OCI-LY1 (cell line): ENCODE data around the gene ERMAP.

ENCODE experiments used
- H2AFZ ChIP-seq: fragments of 200-600 bp; sonication (generic), shearing (Covaris generic); 2 replicates; pipeline ENCODE4 v1.6.0; 2014; ENCODE audit warnings: antibody characterized with exemption, mild to moderate bottlenecking, low read length
- H3F3A ChIP-seq: fragments of 200-600 bp; sonication (generic), shearing (Covaris generic); 2 replicates; pipeline ENCODE4 v1.6.0; 2014; ENCODE audit warnings: mild to moderate bottlenecking, antibody characterized with exemption, low read length, moderate library complexity; ENCODE audit not compliant: insufficient read depth
- H3K27ac ChIP-seq: fragments of 200-600 bp; sonication (generic); 2 replicates; pipeline ENCODE4 v1.5.1; 2014; ENCODE audit warnings: low read length, mixed run types, mild to moderate bottlenecking, low read depth; ENCODE audit not compliant: poor library complexity, severe bottlenecking
- H3K27me3 ChIP-seq: fragments of 200-600 bp; sonication (generic); 2 replicates; pipeline ENCODE4 v1.6.0; 2014; ENCODE audit warnings: antibody characterized with exemption, mild to moderate bottlenecking, low read length, moderate library complexity; ENCODE audit not compliant: insufficient read depth
- H3K36me3 ChIP-seq: fragments of 200-600 bp; sonication (generic); 2 replicates; pipeline ENCODE4 v1.6.1; 2014; ENCODE audit warnings: mild to moderate bottlenecking, antibody characterized with exemption, low read length, moderate library complexity, mixed read lengths; ENCODE audit not compliant: insufficient read depth
- H3K4me1 ChIP-seq: fragments of 200-600 bp; sonication (generic); 2 replicates; pipeline ENCODE4 v1.5.1; 2014; ENCODE audit warnings: mild to moderate bottlenecking, low read length, moderate library complexity; ENCODE audit not compliant: insufficient read depth, severe bottlenecking
- H3K4me2 ChIP-seq: fragments of 200-600 bp; sonication (generic), shearing (Covaris generic); 2 replicates; pipeline ENCODE4 v1.6.1; 2014; ENCODE audit warnings: low read length
- H3K4me3 ChIP-seq: fragments of 200-600 bp; sonication (generic); 2 replicates; pipeline ENCODE4 v1.5.1; 2014; ENCODE audit warnings: low read length, low read depth, mild to moderate bottlenecking, mixed read lengths; ENCODE audit not compliant: poor library complexity, severe bottlenecking
- H3K79me2 ChIP-seq: fragments of 200-600 bp; shearing (Covaris generic); 2 replicates; pipeline ENCODE4 v1.6.1; 2016; ENCODE audit warnings: mixed run types, low read length, mixed read lengths; ENCODE audit not compliant: insufficient read depth
- H3K9ac ChIP-seq: fragments of 200-600 bp; sonication (generic), shearing (Covaris generic); 2 replicates; pipeline ENCODE4 v1.6.1; 2014; ENCODE audit warnings: mild to moderate bottlenecking, low read length, mixed read lengths
- H3K9me2 ChIP-seq: fragments of 200-600 bp; sonication (generic), shearing (Covaris generic); 2 replicates; pipeline ENCODE4 v1.6.1; 2014; ENCODE audit warnings: low read depth, mild to moderate bottlenecking, low read length, mixed read lengths
- H3K9me3 ChIP-seq: fragments of 200-600 bp; shearing (Covaris generic); 2 replicates; pipeline ENCODE4 v1.6.1; 2014; ENCODE audit warnings: low read length, mixed read lengths
- H4K20me1 ChIP-seq: fragments of 200-600 bp; sonication (generic), shearing (Covaris generic); 2 replicates; pipeline ENCODE4 v1.6.0; 2016; ENCODE audit warnings: mild to moderate bottlenecking, low read length; ENCODE audit not compliant: insufficient read depth
- EZH2 ChIP-seq: fragments of 200-600 bp; sonication (generic), shearing (Covaris generic); IDR thresholded peaks from 2 replicates; pipeline ENCODE4 v1.8.0; 2017; ENCODE audit warnings: borderline replicate concordance, mixed run types, mild to moderate bottlenecking, antibody characterized with exemption, low read length, moderate library complexity, mixed read lengths
- TF ChIP-seq, protein P1 (sequence below): fragments of 200-600 bp; sonication (generic), shearing (Covaris generic); IDR thresholded peaks from 2 replicates; pipeline ENCODE4 v1.5.1; 2017; ENCODE audit warnings: mild to moderate bottlenecking, antibody characterized with exemption, low read length, moderate library complexity, mixed read lengths

ERMAP gene

DNA sequence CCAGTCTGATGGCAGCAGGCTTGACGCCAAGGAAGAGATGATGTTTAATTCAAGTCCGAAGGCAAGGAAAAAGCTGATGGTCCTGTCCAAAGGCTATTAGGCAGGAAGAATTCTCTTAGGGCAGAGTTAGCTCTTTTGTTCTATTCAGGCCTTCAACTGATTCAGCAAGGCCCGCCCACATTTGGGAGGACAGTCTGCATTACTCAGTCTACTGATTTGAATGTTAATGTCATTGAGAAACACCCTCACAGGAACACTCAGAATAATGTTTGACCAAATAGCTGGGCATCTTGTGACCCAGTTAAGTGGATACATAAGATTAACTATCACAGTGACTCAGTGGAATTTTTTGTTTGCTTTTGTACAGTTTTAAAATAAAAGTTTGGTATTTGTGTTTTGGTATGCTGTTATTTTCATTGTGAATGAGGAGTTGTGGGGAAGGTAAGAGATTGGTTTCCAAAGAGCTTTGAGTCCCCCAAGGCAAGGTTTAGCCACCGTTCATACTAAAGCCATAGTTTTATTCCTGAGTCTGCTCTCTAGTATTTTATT lies 27.7 kb downstream of the ERMAP start:
- no peak overlapping the region for H2AFZ ChIP-seq

DNA sequence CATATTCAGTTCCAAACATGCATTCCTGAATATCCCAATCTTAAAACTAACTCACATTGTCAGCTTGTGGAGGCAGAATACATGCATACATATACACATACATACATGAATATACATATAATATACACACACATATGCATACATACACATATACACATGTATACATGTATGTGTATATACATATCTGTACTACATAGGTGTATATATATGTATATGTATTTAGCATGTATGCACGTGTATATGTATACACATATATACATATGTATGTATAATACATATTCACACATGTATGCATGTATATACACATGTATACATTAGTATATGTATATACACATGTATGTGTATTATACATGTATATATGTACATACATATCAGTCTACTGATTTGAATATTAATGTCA lies 28.3 kb downstream of the ERMAP start:
- Histone ChIP-seq H3K4me3 (no peak overlapping the region), H3K79me2 (no peaks in the 10 kb centered on the region), H3K9me3 (no peaks in the 10 kb centered on the region), H4K20me1 (no peaks in the 10 kb centered on the region), H3K9me2 (no peaks in the 10 kb centered on the region), H3K9ac (no peak overlapping the region), H3K4me2 (no peak overlapping the region), H2AFZ (no peak overlapping the region), H3F3A (no peaks in the 10 kb centered on the region), H3K36me3 (peaks cover 22% of the 10 kb centered on the region), H3K27me3 (no peaks in the 10 kb centered on the region), H3K4me1 (peaks cover 23% of the 10 kb centered on the region), H3K27ac (no peak overlapping the region)
- TF ChIP-seq, protein P1, sequence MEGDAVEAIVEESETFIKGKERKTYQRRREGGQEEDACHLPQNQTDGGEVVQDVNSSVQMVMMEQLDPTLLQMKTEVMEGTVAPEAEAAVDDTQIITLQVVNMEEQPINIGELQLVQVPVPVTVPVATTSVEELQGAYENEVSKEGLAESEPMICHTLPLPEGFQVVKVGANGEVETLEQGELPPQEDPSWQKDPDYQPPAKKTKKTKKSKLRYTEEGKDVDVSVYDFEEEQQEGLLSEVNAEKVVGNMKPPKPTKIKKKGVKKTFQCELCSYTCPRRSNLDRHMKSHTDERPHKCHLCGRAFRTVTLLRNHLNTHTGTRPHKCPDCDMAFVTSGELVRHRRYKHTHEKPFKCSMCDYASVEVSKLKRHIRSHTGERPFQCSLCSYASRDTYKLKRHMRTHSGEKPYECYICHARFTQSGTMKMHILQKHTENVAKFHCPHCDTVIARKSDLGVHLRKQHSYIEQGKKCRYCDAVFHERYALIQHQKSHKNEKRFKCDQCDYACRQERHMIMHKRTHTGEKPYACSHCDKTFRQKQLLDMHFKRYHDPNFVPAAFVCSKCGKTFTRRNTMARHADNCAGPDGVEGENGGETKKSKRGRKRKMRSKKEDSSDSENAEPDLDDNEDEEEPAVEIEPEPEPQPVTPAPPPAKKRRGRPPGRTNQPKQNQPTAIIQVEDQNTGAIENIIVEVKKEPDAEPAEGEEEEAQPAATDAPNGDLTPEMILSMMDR = no peak
- TF ChIP-seq EZH2 = no peak

More for the DNA sequence above, 27.7 kb downstream of the ERMAP start:
- Histone ChIP-seq H3K9ac (no peak overlapping the region), H3K36me3 (peaks cover 17% of the 10 kb centered on the region), H4K20me1 (no peaks in the 10 kb centered on the region), H3K9me3 (no peaks in the 10 kb centered on the region), H3K27ac (no peak overlapping the region), H3K4me2 (no peak overlapping the region), H3K4me3 (no peak overlapping the region), H3K79me2 (no peaks in the 10 kb centered on the region), H3K4me1 (peaks cover 23% of the 10 kb centered on the region), H3F3A (no peaks in the 10 kb centered on the region), H3K27me3 (no peaks in the 10 kb centered on the region), H3K9me2 (no peaks in the 10 kb centered on the region)
- TF ChIP-seq, protein P1 = no peak
- no peak for TF ChIP-seq EZH2

DNA sequence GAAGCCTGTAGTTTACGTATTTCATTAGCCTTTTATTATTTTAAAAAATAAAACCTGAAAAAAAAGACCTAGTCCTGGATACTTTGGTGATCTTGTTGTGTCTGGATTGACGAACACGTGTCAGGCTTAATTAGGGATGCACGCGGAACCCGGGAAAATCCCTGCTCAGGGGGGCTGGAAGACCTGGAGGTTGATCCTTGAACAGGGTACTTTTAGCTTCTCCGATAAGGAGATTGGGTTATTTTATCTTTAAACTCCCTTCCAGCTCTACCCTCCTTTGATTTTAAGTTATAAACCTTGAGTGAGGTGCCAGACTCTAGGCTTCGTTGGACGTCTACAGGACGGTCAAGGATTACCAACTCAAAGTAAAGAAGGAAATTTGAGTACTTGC lies 28.9 kb downstream of the ERMAP start:
- H3K9ac ChIP-seq = peak overlapping the region; percentile 68
- H3K4me3 ChIP-seq = peak overlapping the region; percentile 85
- H3K27ac ChIP-seq = no peak overlapping the region
- no peak for TF ChIP-seq EZH2
- H3K36me3 ChIP-seq = peaks cover 29% of the 10 kb centered on the region
- H3K27me3 ChIP-seq = no peaks in the 10 kb centered on the region
- no peaks in the 10 kb centered on the region for H3K79me2 ChIP-seq
- H2AFZ ChIP-seq = peak overlapping the region; percentile 85
- peak overlapping the region; percentile 87 for H3K4me2 ChIP-seq
- 0 out of 2 replicates have a peak, but pooled peaks cover 3% of the 10 kb centered on the region for H3K9me3 ChIP-seq
- H3F3A ChIP-seq = no peaks in the 10 kb centered on the region
- H4K20me1 ChIP-seq = no peaks in the 10 kb centered on the region
- H3K9me2 ChIP-seq = no peaks in the 10 kb centered on the region
- peaks cover 23% of the 10 kb centered on the region for H3K4me1 ChIP-seq
